CD14-positive monocyte (primary cell): ENCODE results near the gene ADK. TPM values are rescaled to one million over a fixed set of nuclear protein-coding genes. Genes with fewer than 3 reads are reported as not detected.

Experiments used
- DNase-seq, 3 donors: peaks; one replicate each; pipeline ENCODE4 v3.0.0-alpha.2; 2011 to 2022
- H2AFZ ChIP-seq: 2 replicates; pipeline ENCODE4 v1.6.0; 2012; ENCODE audit warnings: mild to moderate bottlenecking, low read depth, low read length, inconsistent platforms; ENCODE audit not compliant: insufficient read depth, poor library complexity, severe bottlenecking
- H3K27ac ChIP-seq, 2 donors: 1 replicate in 1 of 2; 2 replicates in 1 of 2; pipeline ENCODE4 v1.5.1; 2012 to 2013; ENCODE audit warnings: low read length in 2 of 2, control low read depth in 1 of 2, inconsistent platforms in 1 of 2, low read depth in 1 of 2, mild to moderate bottlenecking in 1 of 2
- H3K27me3 ChIP-seq, 2 donors: one replicate each; pipeline versions ENCODE4 v1.6.0 to v1.6.1; 2011 to 2013; ENCODE audit warnings: low read length in 2 of 2; ENCODE audit not compliant: control insufficient read depth in 2 of 2, insufficient read depth in 2 of 2
- H3K36me3 ChIP-seq, 2 donors: replicated peaks in 1 of 2; 1 replicate in 1 of 2; 2 replicates in 1 of 2; pipeline versions ENCODE4 v1.5.1 to v1.6.1; 2012 to 2013; ENCODE audit warnings: low read length in 2 of 2, control low read depth in 1 of 2, inconsistent platforms in 1 of 2, mild to moderate bottlenecking in 1 of 2; ENCODE audit not compliant: insufficient read depth in 2 of 2, control insufficient read depth in 1 of 2
- H3K4me1 ChIP-seq, 2 donors: 1 replicate in 1 of 2; 2 replicates in 1 of 2; pipeline versions ENCODE4 v1.5.1 to v1.6.1; 2012 to 2013; ENCODE audit warnings: low read length in 2 of 2, control low read depth in 1 of 2, inconsistent platforms in 1 of 2, mild to moderate bottlenecking in 1 of 2, moderate library complexity in 1 of 2; ENCODE audit not compliant: insufficient read depth in 2 of 2, control insufficient read depth in 1 of 2
- H3K4me2 ChIP-seq: replicated peaks from 2 replicates; pipeline ENCODE3; 2012; ENCODE audit warnings: low read length, moderate library complexity, mild to moderate bottlenecking; ENCODE audit not compliant: poor library complexity, severe bottlenecking; ENCODE audit errors: extremely low read depth
- H3K4me3 ChIP-seq, 3 experiments: fragments of 200-600 bp in 1 of 3; sonication (generic) in 1 of 3; replicated peaks in 1 of 3; 1 replicate in 2 of 3; 2 replicates in 1 of 3; pipeline ENCODE4 v1.5.1; 2011 to 2013; ENCODE audit warnings: low read length in 3 of 3, mild to moderate bottlenecking in 3 of 3, control low read depth in 2 of 3, low read depth in 2 of 3, inconsistent platforms in 1 of 3, moderate library complexity in 1 of 3
- H3K79me2 ChIP-seq: 2 replicates; pipeline ENCODE4 v1.6.0; 2012; ENCODE audit warnings: mild to moderate bottlenecking, control low read depth, inconsistent platforms, low read length, moderate library complexity; ENCODE audit not compliant: insufficient read depth
- H3K9ac ChIP-seq: 2 replicates; pipeline ENCODE4 v1.6.0; 2017; ENCODE audit warnings: low read length, mild to moderate bottlenecking; ENCODE audit not compliant: insufficient read depth, poor library complexity, severe bottlenecking
- H3K9me3 ChIP-seq, 2 donors: replicated peaks in 1 of 2; 1 replicate in 1 of 2; 2 replicates in 1 of 2; pipeline versions ENCODE4 v1.5.1 to v1.6.1; 2012 to 2013; ENCODE audit warnings: low read length in 2 of 2, control low read depth in 1 of 2; ENCODE audit not compliant: control insufficient read depth in 1 of 2, insufficient read depth in 1 of 2
- H4K20me1 ChIP-seq: 2 replicates; pipeline ENCODE4 v1.6.0; 2012; ENCODE audit warnings: mild to moderate bottlenecking, low read length, control low read depth, moderate library complexity; ENCODE audit not compliant: insufficient read depth
- H3K27ac Mint-ChIP-seq, 7 donors: one replicate each; pipeline ENCODE4 v1.8.0; 2020; ENCODE audit warnings: mild to moderate bottlenecking in 7 of 7, mixed read lengths in 7 of 7, moderate library complexity in 6 of 7, inconsistent platforms in 2 of 7
- H3K27me3 Mint-ChIP-seq, 3 donors: one replicate each; pipeline ENCODE4 v1.8.0; 2021 to 2022; ENCODE audit warnings: low read depth in 3 of 3, mild to moderate bottlenecking in 3 of 3, mixed read lengths in 3 of 3, moderate library complexity in 3 of 3, inconsistent platforms in 1 of 3
- H3K36me3 Mint-ChIP-seq, 2 donors: one replicate each; pipeline ENCODE4 v1.8.0; 2020; ENCODE audit warnings: mixed read lengths in 2 of 2, inconsistent platforms in 1 of 2, mild to moderate bottlenecking in 1 of 2
- H3K4me1 Mint-ChIP-seq: one replicate; pipeline ENCODE4 v1.8.0; 2020; ENCODE audit warnings: mild to moderate bottlenecking, mixed read lengths
- H3K4me3 Mint-ChIP-seq, 2 donors: one replicate each; pipeline ENCODE4 v1.8.0; 2020; ENCODE audit warnings: mild to moderate bottlenecking in 2 of 2, mixed read lengths in 2 of 2, moderate library complexity in 1 of 2
- H3K9me3 Mint-ChIP-seq, 7 donors: one replicate each; pipeline ENCODE4 v1.8.0; 2020 to 2022; ENCODE audit warnings: mixed read lengths in 7 of 7, mild to moderate bottlenecking in 6 of 7, moderate library complexity in 6 of 7, inconsistent platforms in 2 of 7
- CTCF ChIP-seq: fragments of 200-600 bp; IDR thresholded peaks from one replicate; pipeline ENCODE4 v1.8.0; 2022; ENCODE audit warnings: antibody characterized with exemption, mild to moderate bottlenecking
- WGBS: methylation state at CpG from one replicate; pipeline ENCODE4 v1.1.5; 2013; ENCODE audit warnings: missing lambda C conversion rate; ENCODE audit not compliant: insufficient coverage; 5-methylcytosine and 5-hydroxymethylcytosine counted together
- intact Hi-C, 2 donors: fragments of 100-400 bp; cut with micrococcal nuclease; formaldehyde crosslinking; loops; one replicate each; pipeline versions ENCODE4 v1.15.0 to v1.15.1; 2023
- polyA plus RNA-seq, 3 donors: library from polyadenylated mRNA; depleted of rRNA in 1 of 3; unstranded in 2 of 3; stranded (reverse) in 1 of 3; fragments of 300-500 nt in 2 of 3; fragments of >200 nt in 1 of 3; fragmentation: Illumina TruSeq in 2 of 3; gene quantifications; 1 replicate in 2 of 3; 2 replicates in 1 of 3; pipeline ENCODE4 v1.2.3, GENCODE V29; 2012 to 2021

The ADK gene
- polyA plus RNA-seq, 3 donors = 6.4 to 38.2 (median 35.7) TPM

- Histone ChIP-seq H3K4me3 (no peak overlapping the region), H2AFZ (no peak overlapping the region), H3K4me2 (no peak overlapping the region), H3K9ac (no peak overlapping the region), H3K27me3 (no peaks in the 10 kb centered on the region), H3K9me3 (no peaks in the 10 kb centered on the region), H3K36me3 (peaks cover 0 to 4% of the 10 kb centered on the region in 2 donors), H3K27ac (no peak overlapping the region), H3K4me1 (no peaks in the 10 kb centered on the region), H4K20me1 (no peaks in the 10 kb centered on the region), H3K79me2 (no peaks in the 10 kb centered on the region)
- no peak overlapping the region for H3K4me3 Mint-ChIP-seq
- H3K4me1 Mint-ChIP-seq = peaks cover 9% of the 10 kb centered on the region
- peaks cover 0 to 3% (median 0%) of the 10 kb centered on the region in 7 donors for H3K9me3 Mint-ChIP-seq
- intact Hi-C loops = no loop called here
- WGBS = no CpG with 5 or more reads among the region's 1 CpG
- H3K36me3 Mint-ChIP-seq = peaks cover 1 to 3% of the 10 kb centered on the region in 2 donors
- no peaks in the 10 kb centered on the region for H3K27me3 Mint-ChIP-seq
- no peak overlapping the region for H3K27ac Mint-ChIP-seq
- no peak for TF ChIP-seq CTCF
- DNase-seq = no peak
These were observed 370.5 kb downstream of the ADK start for GRCh38 chr10:74521526-74521925.

GRCh38 chr10:74523199-74523598, 372.2 kb downstream of the ADK start:
- Histone ChIP-seq H3K9me3 (no peaks in the 10 kb centered on the region), H4K20me1 (no peaks in the 10 kb centered on the region), H3K4me2 (no peak overlapping the region), H3K9ac (no peak overlapping the region), H3K27ac (no peak overlapping the region), H3K79me2 (no peaks in the 10 kb centered on the region), H3K4me1 (no peaks in the 10 kb centered on the region), H2AFZ (no peak overlapping the region), H3K36me3 (peaks cover 0 to 6% of the 10 kb centered on the region in 2 donors), H3K4me3 (no peak overlapping the region), H3K27me3 (no peaks in the 10 kb centered on the region)
- Mint-ChIP-seq H3K9me3 (peaks cover 0 to 3% (median 0%) of the 10 kb centered on the region in 7 donors), H3K27ac (no peak overlapping the region), H3K4me1 (peaks cover 9% of the 10 kb centered on the region), H3K36me3 (peaks cover 5 to 12% of the 10 kb centered on the region in 2 donors), H3K27me3 (no peaks in the 10 kb centered on the region), H3K4me3 (no peak overlapping the region)
- intact Hi-C loops = no loop called here
- WGBS = 70% methylated on average over 2 of the region's 2 CpGs
- no peak for TF ChIP-seq CTCF
- DNase-seq = peak in 1 of 3 donors; percentile 44
